ENCODE data around the gene PRSS21. TPM values are rescaled to one million over a fixed set of nuclear protein-coding genes. Genes with fewer than 3 reads are reported as not detected.

The PRSS21 gene
- total and polyA plus RNA-seq, 10 of the 15 experiments (the other 5 are each of a cell fraction or from before 2014, with no cell fraction given): 5.3 to 73.4 (median 40.1) TPM; not detected in 1

DNA sequence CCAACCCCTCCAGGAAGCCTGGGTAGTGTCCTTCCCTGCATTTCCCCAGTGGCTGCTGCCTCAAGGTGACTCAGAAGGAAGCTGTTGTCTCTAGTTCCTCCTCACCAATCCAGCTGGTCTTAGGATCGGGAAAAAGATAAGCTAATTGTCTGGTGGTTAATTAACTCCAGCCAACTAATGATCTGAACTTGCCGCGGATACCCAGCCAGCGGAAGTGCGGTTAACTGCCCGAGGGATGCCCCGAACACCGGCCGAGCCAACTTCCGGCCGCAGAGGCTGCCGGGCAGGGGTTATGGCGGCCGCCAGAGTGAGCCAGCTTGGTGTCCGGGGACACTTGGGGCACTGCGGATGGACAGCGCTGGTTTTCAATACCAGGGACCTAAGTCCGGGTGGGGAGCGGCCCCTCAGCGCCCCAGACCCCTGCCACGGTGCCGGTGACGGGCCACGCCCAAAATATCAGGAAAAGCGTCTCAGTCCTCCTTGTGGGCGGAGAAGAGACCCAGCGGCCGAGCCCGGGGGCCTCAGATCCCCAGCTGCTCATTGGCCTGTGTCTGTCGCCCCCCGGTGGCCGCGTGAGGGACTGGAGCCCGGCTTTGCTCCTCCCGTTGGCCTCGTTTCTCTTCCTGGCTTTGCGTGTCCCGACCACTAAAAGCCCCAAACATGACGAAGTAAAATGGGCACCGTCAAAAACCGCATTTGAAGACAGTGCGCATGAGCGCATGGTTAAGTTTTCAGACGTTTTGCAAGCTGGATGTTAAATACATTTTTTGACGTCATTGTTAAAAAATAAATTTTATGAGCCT, 51.2 kb downstream of the PRSS21 start (continued):
- TF ChIP-seq SIX5 (IDR thresholded peaks at IDR 0.05; ENCODE audit: low read depth, low read length, severe bottlenecking) (peak; percentile 24), ZZZ3 (IDR thresholded peaks at IDR 0.05; ENCODE audit: control insufficient read depth, insufficient read length, low read depth) (no peak), EP300 (IDR thresholded peaks at IDR 0.05; ENCODE audit: borderline replicate concordance in 1 of 2, control insufficient read depth in 1 of 2, low read depth in 2 of 2, low read length in 2 of 2) (peak in 1 of 2 experiments; percentile 28; a peak in 1 of 4 replicates)

Small RNA genes within 50 kb of the gene (small RNA-seq; reads per million reads assigned to genes)
- not detected for gene SNORA3C

Other genes starting within 250 kb of the PRSS21 start
Only the 7 nearest of the 21 such genes appear.
- 45.0 and 58.5 TPM in 2 replicates for gene SRRM2, start 64.6 kb upstream of the PRSS21 start, total RNA-seq (2014; rRNA removed)
- gene SRRM2, start 64.6 kb upstream of the PRSS21 start, total RNA-seq (2014; rRNA removed; fragmentation: Illumina TruSeq; extraction: Trizol): 66.4 and 68.1 TPM in 2 replicates
- 420 and 483 TPM in 2 replicates for gene SRRM2, start 64.6 kb upstream of the PRSS21 start, total RNA-seq (2021)
- 96.5 and 129 TPM in 2 replicates for gene SRRM2, start 64.6 kb upstream of the PRSS21 start, polyA plus RNA-seq (2011; rRNA removed)
- 402 and 463 TPM in 2 replicates for gene SRRM2, start 64.6 kb upstream of the PRSS21 start, polyA plus RNA-seq (2014; fragmentation: Illumina TruSeq; extraction: Trizol)
- gene SRRM2, start 64.6 kb upstream of the PRSS21 start, polyA plus RNA-seq (2014; fragmentation: Nextera tagmentation; extraction: Ambion mirVana): 10 to 100 TPM; 30.1 to 73.0 TPM
- gene SRRM2, start 64.6 kb upstream of the PRSS21 start, polyA plus RNA-seq (2014; rRNA removed): 502 and 661 TPM in 2 replicates
- gene SRRM2, start 64.6 kb upstream of the PRSS21 start, polyA plus RNA-seq (2016; fragmentation: Nextera tagmentation; extraction: Ambion mirVana): 100 to 1,000 TPM; 262 to 266 TPM
- gene ELOB, start 40.0 kb upstream of the PRSS21 start, total RNA-seq (2014; rRNA removed): 177 and 258 TPM in 2 replicates
- gene ELOB, start 40.0 kb upstream of the PRSS21 start, total RNA-seq (2014; rRNA removed; fragmentation: Illumina TruSeq; extraction: Trizol): 133 and 154 TPM in 2 replicates
- 211 and 219 TPM in 2 replicates for gene ELOB, start 40.0 kb upstream of the PRSS21 start, total RNA-seq (2021)
- 72.8 and 219 TPM in 2 replicates for gene ELOB, start 40.0 kb upstream of the PRSS21 start, polyA plus RNA-seq (2011; rRNA removed)
- 5.0 and 86.9 TPM in 2 replicates for gene ELOB, start 40.0 kb upstream of the PRSS21 start, polyA plus RNA-seq (2014; fragmentation: Illumina TruSeq; extraction: Trizol)
- 100 to 1,000 TPM; 752 to 823 TPM for gene ELOB, start 40.0 kb upstream of the PRSS21 start, polyA plus RNA-seq (2014; fragmentation: Nextera tagmentation; extraction: Ambion mirVana)
- gene ELOB, start 40.0 kb upstream of the PRSS21 start, polyA plus RNA-seq (2014; rRNA removed): 268 and 337 TPM in 2 replicates
- 100 to 1,000 TPM; 487 to 534 TPM for gene ELOB, start 40.0 kb upstream of the PRSS21 start, polyA plus RNA-seq (2016; fragmentation: Nextera tagmentation; extraction: Ambion mirVana)
- not detected in 2 replicates for gene PRSS33, start 29.7 kb upstream of the PRSS21 start, total RNA-seq (2014; rRNA removed)
- gene PRSS33, start 29.7 kb upstream of the PRSS21 start, total RNA-seq (2014; rRNA removed; fragmentation: Illumina TruSeq; extraction: Trizol): not detected in 2 replicates
- gene PRSS33, start 29.7 kb upstream of the PRSS21 start, total RNA-seq (2021): not detected in 2 replicates
- not detected in 2 replicates for gene PRSS33, start 29.7 kb upstream of the PRSS21 start, polyA plus RNA-seq (2011; rRNA removed)
- gene PRSS33, start 29.7 kb upstream of the PRSS21 start, polyA plus RNA-seq (2014; fragmentation: Illumina TruSeq; extraction: Trizol): not detected in 2 replicates
- not detected for gene PRSS33, start 29.7 kb upstream of the PRSS21 start, polyA plus RNA-seq (2014; fragmentation: Nextera tagmentation; extraction: Ambion mirVana)
- not detected in 2 replicates for gene PRSS33, start 29.7 kb upstream of the PRSS21 start, polyA plus RNA-seq (2014; rRNA removed)
- gene PRSS33, start 29.7 kb upstream of the PRSS21 start, polyA plus RNA-seq (2016; fragmentation: Nextera tagmentation; extraction: Ambion mirVana): not detected
- gene PRSS41, start 18.8 kb upstream of the PRSS21 start, total RNA-seq (2014; rRNA removed): not detected in 2 replicates
- gene PRSS41, start 18.8 kb upstream of the PRSS21 start, total RNA-seq (2014; rRNA removed; fragmentation: Illumina TruSeq; extraction: Trizol): not detected in 2 replicates
- gene PRSS41, start 18.8 kb upstream of the PRSS21 start, total RNA-seq (2021): not detected in 2 replicates
- not detected in 2 replicates for gene PRSS41, start 18.8 kb upstream of the PRSS21 start, polyA plus RNA-seq (2011; rRNA removed)
- not detected in 2 replicates for gene PRSS41, start 18.8 kb upstream of the PRSS21 start, polyA plus RNA-seq (2014; fragmentation: Illumina TruSeq; extraction: Trizol)
- not detected for gene PRSS41, start 18.8 kb upstream of the PRSS21 start, polyA plus RNA-seq (2014; fragmentation: Nextera tagmentation; extraction: Ambion mirVana)
- gene PRSS41, start 18.8 kb upstream of the PRSS21 start, polyA plus RNA-seq (2014; rRNA removed): not detected in 2 replicates
- not detected for gene PRSS41, start 18.8 kb upstream of the PRSS21 start, polyA plus RNA-seq (2016; fragmentation: Nextera tagmentation; extraction: Ambion mirVana)
- gene ZG16B, start 13.1 kb downstream of the PRSS21 start, total RNA-seq (2014; rRNA removed): 6.8 and 10.0 TPM in 2 replicates
- 5.4 and 6.1 TPM in 2 replicates for gene ZG16B, start 13.1 kb downstream of the PRSS21 start, total RNA-seq (2014; rRNA removed; fragmentation: Illumina TruSeq; extraction: Trizol)
- 5.4 and 7.5 TPM in 2 replicates for gene ZG16B, start 13.1 kb downstream of the PRSS21 start, total RNA-seq (2021)
- 1.2 and 2.3 TPM in 2 replicates for gene ZG16B, start 13.1 kb downstream of the PRSS21 start, polyA plus RNA-seq (2011; rRNA removed)
- gene ZG16B, start 13.1 kb downstream of the PRSS21 start, polyA plus RNA-seq (2014; fragmentation: Illumina TruSeq; extraction: Trizol): 5.6 and 8.2 TPM in 2 replicates
- 1 to 10 TPM in 1 of 2 experiments, under 1 TPM in 1; 1.00 to 3.7 TPM for gene ZG16B, start 13.1 kb downstream of the PRSS21 start, polyA plus RNA-seq (2014; fragmentation: Nextera tagmentation; extraction: Ambion mirVana)
- 9.6 and 11.6 TPM in 2 replicates for gene ZG16B, start 13.1 kb downstream of the PRSS21 start, polyA plus RNA-seq (2014; rRNA removed)
- gene ZG16B, start 13.1 kb downstream of the PRSS21 start, polyA plus RNA-seq (2016; fragmentation: Nextera tagmentation; extraction: Ambion mirVana): 1 to 10 TPM; 8.2 to 8.6 TPM
- not detected in 2 replicates for gene PRSS22, start 40.9 kb downstream of the PRSS21 start, total RNA-seq (2014; rRNA removed)
- gene PRSS22, start 40.9 kb downstream of the PRSS21 start, total RNA-seq (2014; rRNA removed; fragmentation: Illumina TruSeq; extraction: Trizol): not detected in 2 replicates
- gene PRSS22, start 40.9 kb downstream of the PRSS21 start, total RNA-seq (2021): not detected in 2 replicates
- gene PRSS22, start 40.9 kb downstream of the PRSS21 start, polyA plus RNA-seq (2011; rRNA removed): not detected in 2 replicates
- gene PRSS22, start 40.9 kb downstream of the PRSS21 start, polyA plus RNA-seq (2014; fragmentation: Illumina TruSeq; extraction: Trizol): not detected in 2 replicates
- gene PRSS22, start 40.9 kb downstream of the PRSS21 start, polyA plus RNA-seq (2014; fragmentation: Nextera tagmentation; extraction: Ambion mirVana): not detected
- not detected in 2 replicates for gene PRSS22, start 40.9 kb downstream of the PRSS21 start, polyA plus RNA-seq (2014; rRNA removed)
- not detected for gene PRSS22, start 40.9 kb downstream of the PRSS21 start, polyA plus RNA-seq (2016; fragmentation: Nextera tagmentation; extraction: Ambion mirVana)
- 39.9 and 43.1 TPM in 2 replicates for gene FLYWCH2, start 66.0 kb downstream of the PRSS21 start, total RNA-seq (2014; rRNA removed)
- gene FLYWCH2, start 66.0 kb downstream of the PRSS21 start, total RNA-seq (2014; rRNA removed; fragmentation: Illumina TruSeq; extraction: Trizol): 9.1 and 11.7 TPM in 2 replicates
- 23.8 and 25.3 TPM in 2 replicates for gene FLYWCH2, start 66.0 kb downstream of the PRSS21 start, total RNA-seq (2021)
- 3.0 and 6.2 TPM in 2 replicates for gene FLYWCH2, start 66.0 kb downstream of the PRSS21 start, polyA plus RNA-seq (2011; rRNA removed)
- 3.5 and 4.3 TPM in 2 replicates for gene FLYWCH2, start 66.0 kb downstream of the PRSS21 start, polyA plus RNA-seq (2014; fragmentation: Illumina TruSeq; extraction: Trizol)
- 1 to 10 TPM in 1 of 2 experiments, under 1 TPM in 1; 0.27 to 1.8 TPM for gene FLYWCH2, start 66.0 kb downstream of the PRSS21 start, polyA plus RNA-seq (2014; fragmentation: Nextera tagmentation; extraction: Ambion mirVana)
- gene FLYWCH2, start 66.0 kb downstream of the PRSS21 start, polyA plus RNA-seq (2014; rRNA removed): 29.2 and 51.0 TPM in 2 replicates
- 10 to 100 TPM; 29.5 to 30.2 TPM for gene FLYWCH2, start 66.0 kb downstream of the PRSS21 start, polyA plus RNA-seq (2016; fragmentation: Nextera tagmentation; extraction: Ambion mirVana)

All from GM12878 (cell line).